Breast epithelium (tissue), 3 donors: ENCODE results near the gene MAPKAP1.

Experiments
- POLR2A ChIP-seq: fragments of 450-650 bp; IDR thresholded peaks from one replicate; pipeline ENCODE4 v1.6.1; 2016; ENCODE audit warnings: antibody characterized with exemption, mild to moderate bottlenecking, moderate library complexity
- TF ChIP-seq, protein P1 (sequence below), 3 donors: fragments of 450-650 bp; IDR thresholded peaks; one replicate each; pipeline ENCODE4 v1.5.1; 2016 to 2017; ENCODE audit warnings: antibody characterized with exemption in 3 of 3, mild to moderate bottlenecking in 3 of 3, moderate library complexity in 3 of 3

DNA sequence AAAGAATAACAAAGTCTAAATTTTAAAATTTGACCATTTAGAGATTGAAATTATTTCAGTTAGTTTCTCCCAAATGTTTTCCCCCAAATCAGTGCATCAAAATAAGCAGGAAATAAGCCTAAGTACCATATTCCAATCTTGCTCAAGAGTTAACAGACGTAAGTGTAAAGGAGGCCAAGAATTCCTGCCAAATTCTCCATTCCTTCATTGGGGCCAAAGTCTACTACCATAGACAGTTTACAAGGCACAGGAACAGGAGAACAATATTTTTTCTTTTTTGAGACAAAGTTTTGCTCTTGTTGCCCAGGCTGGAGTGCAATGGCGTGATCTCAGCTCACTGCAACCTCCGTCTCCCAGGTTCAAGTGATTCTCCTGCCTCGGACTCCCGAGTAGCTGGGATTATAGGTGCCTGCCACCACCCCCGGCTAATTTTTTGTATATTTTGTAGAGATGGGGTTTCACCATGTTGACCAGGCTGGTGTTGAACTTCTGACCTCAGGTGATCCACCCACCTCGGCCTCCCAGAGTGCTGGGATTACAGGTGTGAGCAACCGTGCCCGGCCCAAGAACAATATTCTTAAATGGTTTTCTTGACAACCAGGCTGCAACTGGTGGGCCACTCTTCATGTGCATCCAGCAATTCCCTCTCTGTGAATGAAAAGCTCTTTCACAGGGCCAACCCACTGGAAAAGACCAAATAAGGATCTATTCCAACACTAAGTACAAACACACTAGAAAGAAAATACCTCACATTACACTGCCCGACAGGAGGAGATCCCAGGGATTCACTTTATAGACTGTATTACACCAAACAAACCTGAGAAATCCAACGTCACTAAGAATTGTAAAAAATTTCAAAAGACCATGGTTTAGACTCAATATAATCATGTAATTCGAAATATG lies 127.7 kb downstream of the MAPKAP1 start:
- TF ChIP-seq POLR2A = no peak
- TF ChIP-seq, protein P1, sequence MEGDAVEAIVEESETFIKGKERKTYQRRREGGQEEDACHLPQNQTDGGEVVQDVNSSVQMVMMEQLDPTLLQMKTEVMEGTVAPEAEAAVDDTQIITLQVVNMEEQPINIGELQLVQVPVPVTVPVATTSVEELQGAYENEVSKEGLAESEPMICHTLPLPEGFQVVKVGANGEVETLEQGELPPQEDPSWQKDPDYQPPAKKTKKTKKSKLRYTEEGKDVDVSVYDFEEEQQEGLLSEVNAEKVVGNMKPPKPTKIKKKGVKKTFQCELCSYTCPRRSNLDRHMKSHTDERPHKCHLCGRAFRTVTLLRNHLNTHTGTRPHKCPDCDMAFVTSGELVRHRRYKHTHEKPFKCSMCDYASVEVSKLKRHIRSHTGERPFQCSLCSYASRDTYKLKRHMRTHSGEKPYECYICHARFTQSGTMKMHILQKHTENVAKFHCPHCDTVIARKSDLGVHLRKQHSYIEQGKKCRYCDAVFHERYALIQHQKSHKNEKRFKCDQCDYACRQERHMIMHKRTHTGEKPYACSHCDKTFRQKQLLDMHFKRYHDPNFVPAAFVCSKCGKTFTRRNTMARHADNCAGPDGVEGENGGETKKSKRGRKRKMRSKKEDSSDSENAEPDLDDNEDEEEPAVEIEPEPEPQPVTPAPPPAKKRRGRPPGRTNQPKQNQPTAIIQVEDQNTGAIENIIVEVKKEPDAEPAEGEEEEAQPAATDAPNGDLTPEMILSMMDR (IDR thresholded peaks at IDR 0.05) = no peak
